ENCODE measurements around the gene DPEP1. TPM values are rescaled to one million over a fixed set of nuclear protein-coding genes. Genes with fewer than 3 reads are reported as not detected.

The DPEP1 gene
- total RNA-seq, 1 donor from 2014 or later, result not detected

GRCh38 chr16:89581045-89581695 lies 32.3 kb upstream of the DPEP1 start:
- TF ChIP-seq CTCF (IDR thresholded peaks at IDR 0.05), result no peak

GRCh38 chr16:89581861-89582563 lies 31.4 kb upstream of the DPEP1 start:
- Mint-ChIP-seq H3K9me3 (ENCODE audit: low read depth) (no peaks in the 10 kb centered on the region), H3K4me1 (ENCODE audit: low read depth) (peaks cover 7% of the 10 kb centered on the region), H3K27ac (ENCODE audit: unreplicated experiment) (no peak overlapping the region), H3K4me3 (ENCODE audit: unreplicated experiment) (no peak overlapping the region), H3K27me3 (ENCODE audit: low read depth) (no peaks in the 10 kb centered on the region), H3K36me3 (ENCODE audit: low read depth) (no peaks in the 10 kb centered on the region)
- no peak for DNase-seq (ENCODE audit: low spot score)
- TF ChIP-seq CTCF (IDR thresholded peaks at IDR 0.05), result no peak

More at GRCh38 chr16:89581045-89581695, 32.3 kb upstream of the DPEP1 start:
- DNase-seq (ENCODE audit: low spot score), result peak; percentile 95
- Mint-ChIP-seq H3K27me3 (ENCODE audit: low read depth) (no peaks in the 10 kb centered on the region), H3K9me3 (ENCODE audit: low read depth) (no peaks in the 10 kb centered on the region), H3K27ac (ENCODE audit: unreplicated experiment) (no peak overlapping the region), H3K4me3 (ENCODE audit: unreplicated experiment) (no peak overlapping the region), H3K4me1 (ENCODE audit: low read depth) (peaks cover 7% of the 10 kb centered on the region), H3K36me3 (ENCODE audit: low read depth) (no peaks in the 10 kb centered on the region)

GRCh38 chr16:89582614-89583196 lies 30.7 kb upstream of the DPEP1 start:
- no peak for DNase-seq (ENCODE audit: low spot score)

GRCh38 chr16:89583197-89583894 lies 30.1 kb upstream of the DPEP1 start:
- peaks cover 5% of the 10 kb centered on the region for H3K4me1 Mint-ChIP-seq (ENCODE audit: low read depth)
- no peaks in the 10 kb centered on the region for H3K36me3 Mint-ChIP-seq (ENCODE audit: low read depth)
- no peak for DNase-seq (ENCODE audit: low spot score)
- no peaks in the 10 kb centered on the region for H3K9me3 Mint-ChIP-seq (ENCODE audit: low read depth)
- no peak overlapping the region for H3K4me3 Mint-ChIP-seq (ENCODE audit: unreplicated experiment)
- H3K27ac Mint-ChIP-seq (ENCODE audit: unreplicated experiment), result no peak overlapping the region
- no peak for TF ChIP-seq CTCF (IDR thresholded peaks at IDR 0.05)
- H3K27me3 Mint-ChIP-seq (ENCODE audit: low read depth), result no peaks in the 10 kb centered on the region

More at GRCh38 chr16:89582614-89583196, 30.7 kb upstream of the DPEP1 start:
- peaks cover 5% of the 10 kb centered on the region for H3K4me1 Mint-ChIP-seq (ENCODE audit: low read depth)
- no peak overlapping the region for H3K4me3 Mint-ChIP-seq (ENCODE audit: unreplicated experiment)
- no peak overlapping the region for H3K27ac Mint-ChIP-seq (ENCODE audit: unreplicated experiment)
- H3K27me3 Mint-ChIP-seq (ENCODE audit: low read depth), result no peaks in the 10 kb centered on the region
- no peaks in the 10 kb centered on the region for H3K9me3 Mint-ChIP-seq (ENCODE audit: low read depth)
- no peaks in the 10 kb centered on the region for H3K36me3 Mint-ChIP-seq (ENCODE audit: low read depth)
- no peak for TF ChIP-seq CTCF (IDR thresholded peaks at IDR 0.05)
